DOHH2 (cell line): ENCODE data around the gene MAP4K3.

Experiments used
- CTCF ChIP-seq: fragments of 200-600 bp; sonication (generic); IDR thresholded peaks from one replicate; pipeline ENCODE4 v1.5.1; 2014; ENCODE audit warnings: antibody characterized with exemption, mild to moderate bottlenecking, low read depth, low read length; ENCODE audit not compliant: poor library complexity, severe bottlenecking
- EZH2phosphoT487 ChIP-seq: fragments of 200-600 bp; sonication (generic); IDR thresholded peaks from 2 replicates; pipeline ENCODE4 v1.6.1; 2017; ENCODE audit warnings: borderline replicate concordance, mild to moderate bottlenecking, antibody characterized with exemption, low read length, moderate library complexity, mixed read lengths

GRCh38 chr2:39338502-39338901 is 98.6 kb downstream of the MAP4K3 start:
- TF ChIP-seq CTCF (no peak), EZH2phosphoT487 (no peak)
